HG03460 (cell line): ENCODE measurements around the gene MAP3K8.

Experiments
- ATAC-seq: cut with Tn5 transposase; IDR thresholded peaks from one replicate; pipeline ENCODE4 v1.9.1; 2021; ENCODE audit not compliant: unreplicated experiment

Gene MAP3K8

DNA sequence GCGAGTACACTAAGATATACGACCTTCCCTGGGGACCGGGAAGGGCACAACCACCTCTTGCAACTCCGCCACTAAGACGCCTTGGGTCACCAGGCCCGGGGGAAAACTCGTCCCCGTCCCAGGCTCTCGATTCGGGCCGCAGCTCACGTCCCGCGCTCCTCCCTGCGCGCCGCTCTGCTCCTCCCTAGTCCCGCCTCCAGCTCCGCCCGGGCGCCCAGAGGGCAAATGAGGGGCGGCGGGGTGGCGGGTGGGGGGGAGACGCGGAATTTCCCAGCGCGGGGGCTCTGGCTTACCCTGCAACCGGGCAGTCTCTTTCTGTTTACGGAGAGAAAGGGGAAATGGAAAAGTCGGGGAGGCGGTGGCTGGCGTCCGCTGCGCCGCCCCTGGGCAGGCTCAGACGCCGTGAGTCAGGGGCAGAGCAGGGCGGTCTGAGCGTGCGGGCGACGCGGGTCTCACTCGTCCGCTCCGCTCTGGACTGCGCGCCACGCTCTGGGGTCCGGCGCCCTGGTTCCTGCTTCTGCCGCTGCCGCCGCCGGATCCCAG, at the start of gene MAP3K8:
MAP3K8 (plus strand) TSS at position 455 of the 543 bp plus-strand sequence. CDS start 4,755 bp downstream, outside the sequence.
- ATAC-seq: peak; percentile 58

DNA sequence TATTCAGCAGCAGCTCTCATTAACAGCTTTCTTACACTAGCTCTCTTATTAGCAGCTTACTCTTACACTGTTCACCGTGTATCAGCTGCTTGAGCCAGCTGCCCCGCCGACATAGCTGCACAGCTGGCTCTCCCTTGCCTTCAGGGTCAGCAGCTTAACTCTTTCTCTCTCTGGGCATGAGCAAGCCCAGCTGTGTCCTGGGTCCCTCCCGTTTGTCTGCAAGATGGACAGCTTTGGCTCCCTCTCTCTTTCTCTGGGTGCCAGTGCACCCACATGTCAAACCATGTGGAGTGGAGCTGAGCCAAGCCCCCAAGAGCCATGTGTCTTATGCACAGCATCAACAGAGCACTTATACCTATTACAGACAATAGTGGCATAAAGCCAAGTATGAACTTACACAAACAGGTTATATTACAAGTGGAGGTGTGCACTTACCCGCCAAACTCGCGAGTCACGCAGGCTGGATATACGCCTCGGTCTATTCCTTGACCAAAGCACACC, 49.2 kb upstream of the MAP3K8 start:
- ATAC-seq: no peak

- ATAC-seq: no peak
Observed at GRCh38 chr10:30386801-30387588, 47.0 kb upstream of the MAP3K8 start.

GRCh38 chr10:30387646-30388243, 46.2 kb upstream of the MAP3K8 start:
- no peak for ATAC-seq

GRCh38 chr10:30389543-30389942, 44.4 kb upstream of the MAP3K8 start:
- ATAC-seq: no peak

- no peak for ATAC-seq
Observed at GRCh38 chr10:30390207-30390606, 43.8 kb upstream of the MAP3K8 start.

DNA sequence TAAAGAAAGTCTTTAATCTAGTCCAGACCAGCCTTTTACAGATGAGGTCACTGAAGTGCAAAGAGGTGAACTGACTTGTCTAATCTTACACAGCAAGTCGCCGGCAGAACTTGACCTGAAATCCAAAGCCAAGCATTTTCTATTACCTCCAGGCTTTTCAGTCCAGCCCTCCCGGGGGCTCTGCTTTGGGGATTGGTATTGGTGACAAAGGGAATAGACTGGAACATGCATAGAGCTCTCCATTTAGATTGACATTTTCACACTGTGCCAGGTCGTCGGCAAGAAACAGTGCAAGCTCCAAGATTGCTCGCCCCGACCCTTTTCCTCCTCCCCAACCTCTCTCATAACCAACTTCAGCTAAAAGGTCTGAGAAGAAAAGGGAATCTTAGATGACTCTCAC, 42.7 kb upstream of the MAP3K8 start:
- no peak for ATAC-seq

DNA sequence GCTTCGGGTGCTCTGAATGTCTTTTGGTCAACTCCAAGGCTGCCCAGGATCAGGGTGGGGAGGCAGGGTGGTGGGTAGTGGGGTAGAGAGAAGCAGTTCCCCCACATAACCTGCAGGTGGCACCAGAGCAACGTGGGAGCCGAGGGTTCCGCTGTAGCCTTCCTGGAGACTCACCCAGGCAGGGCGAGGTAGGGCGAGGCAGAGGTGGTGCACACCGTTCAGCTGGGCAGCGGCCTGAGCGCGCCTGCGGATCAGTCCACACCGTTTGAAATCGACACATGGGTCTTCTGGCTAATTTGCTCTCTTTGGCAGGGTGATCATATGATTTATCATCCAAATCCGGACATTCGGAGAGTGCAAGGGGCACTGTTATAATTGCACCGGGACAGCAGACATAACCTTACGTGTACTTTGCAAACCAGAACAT, 41.4 kb upstream of the MAP3K8 start:
- peak; percentile 64 for ATAC-seq

DNA sequence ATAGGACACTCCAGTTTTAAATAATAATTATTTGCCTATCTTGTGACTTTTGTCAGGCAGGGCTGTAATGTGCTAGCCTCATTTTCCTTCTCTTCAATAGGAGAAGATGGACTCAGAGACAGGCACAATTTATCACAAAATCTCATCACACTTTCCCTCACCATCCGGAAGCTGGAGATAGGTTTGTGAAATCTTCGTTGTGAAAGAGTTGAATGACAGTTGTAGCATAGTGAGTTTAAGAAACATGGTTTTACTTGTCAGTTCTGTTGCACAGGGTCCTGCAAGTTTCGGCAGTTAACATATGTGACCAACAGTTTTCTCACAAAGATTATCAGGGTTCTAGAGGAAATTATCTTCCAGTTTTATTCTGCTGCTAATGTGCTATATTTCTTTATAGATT, 37.7 kb upstream of the MAP3K8 start:
- no peak for ATAC-seq

DNA sequence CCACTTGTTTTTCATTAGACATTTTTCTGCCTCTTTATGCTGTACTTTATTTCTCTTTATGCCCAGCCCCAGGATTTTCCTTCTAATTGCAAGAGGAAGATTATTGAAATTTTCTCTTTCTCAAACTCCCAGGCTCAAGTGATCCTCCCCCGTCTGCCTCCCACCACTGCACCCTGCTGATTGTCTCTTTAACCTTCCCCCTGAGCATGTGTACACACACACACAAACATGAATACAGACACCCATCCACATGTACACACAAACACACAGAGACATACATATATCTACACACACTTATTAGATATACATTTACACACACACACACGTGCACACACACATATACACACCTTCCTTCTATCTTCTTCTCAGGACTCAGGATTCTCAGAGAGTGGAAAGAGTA, 37.3 kb upstream of the MAP3K8 start:
- ATAC-seq: no peak

DNA sequence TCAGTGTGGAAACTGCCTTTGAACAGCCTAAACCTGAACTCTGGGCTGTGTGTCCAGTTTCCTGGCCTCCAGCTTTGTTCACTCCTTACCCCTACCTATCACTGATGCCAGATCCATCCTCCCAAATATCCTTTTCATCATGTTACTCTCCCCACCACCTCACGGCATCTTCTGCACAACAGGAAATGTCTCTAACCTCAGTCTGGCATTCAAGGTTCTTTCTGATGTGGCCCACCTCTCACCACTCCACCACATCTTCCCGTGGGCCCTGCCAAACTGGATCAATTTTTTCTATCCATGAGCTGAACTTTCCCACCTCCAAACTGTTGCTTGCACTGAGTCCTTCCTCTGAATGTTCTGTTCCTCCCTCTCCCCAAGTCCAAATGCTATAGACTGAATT, 35.8 kb upstream of the MAP3K8 start:
- no peak for ATAC-seq

DNA sequence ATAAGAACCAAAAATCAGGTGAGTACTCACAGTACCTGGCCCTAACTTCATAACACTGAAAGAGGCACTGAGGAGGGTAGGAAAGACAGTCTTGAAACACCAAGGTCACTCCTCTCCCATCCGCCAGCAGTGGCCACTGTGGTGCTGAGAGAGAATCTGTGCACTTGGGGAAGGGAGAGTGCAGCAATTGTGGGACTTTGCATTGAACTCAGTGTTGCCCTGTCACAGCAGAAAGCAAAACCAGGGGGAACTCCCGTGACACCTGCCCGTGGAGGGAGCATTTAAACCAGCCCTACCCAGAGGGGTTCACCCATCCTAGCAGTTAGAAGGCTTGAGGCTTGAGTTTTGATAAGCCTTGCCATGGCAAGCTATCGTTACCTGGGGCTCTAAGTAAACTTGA, 35.2 kb upstream of the MAP3K8 start:
- ATAC-seq: peak; percentile 67

DNA sequence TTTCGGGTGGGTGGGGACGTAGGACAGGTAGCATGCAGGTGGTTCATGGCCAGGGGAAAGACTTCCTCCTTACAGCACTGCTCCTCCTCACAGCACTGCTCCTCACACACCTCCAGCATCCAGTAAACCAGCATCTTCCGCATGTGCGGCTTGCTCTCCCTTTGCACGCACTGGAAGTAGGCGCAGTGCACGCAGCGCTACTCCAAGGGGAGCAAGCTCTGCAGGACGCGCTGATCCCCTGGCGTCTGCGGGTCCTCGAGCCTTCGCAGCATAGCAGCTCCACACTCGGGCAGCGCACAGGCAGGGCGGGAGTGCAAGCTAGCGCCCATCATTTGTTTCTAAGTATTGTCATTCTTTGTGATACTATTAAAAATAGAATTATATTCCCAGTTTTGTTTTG, 30.5 kb upstream of the MAP3K8 start:
- ATAC-seq: no peak

DNA sequence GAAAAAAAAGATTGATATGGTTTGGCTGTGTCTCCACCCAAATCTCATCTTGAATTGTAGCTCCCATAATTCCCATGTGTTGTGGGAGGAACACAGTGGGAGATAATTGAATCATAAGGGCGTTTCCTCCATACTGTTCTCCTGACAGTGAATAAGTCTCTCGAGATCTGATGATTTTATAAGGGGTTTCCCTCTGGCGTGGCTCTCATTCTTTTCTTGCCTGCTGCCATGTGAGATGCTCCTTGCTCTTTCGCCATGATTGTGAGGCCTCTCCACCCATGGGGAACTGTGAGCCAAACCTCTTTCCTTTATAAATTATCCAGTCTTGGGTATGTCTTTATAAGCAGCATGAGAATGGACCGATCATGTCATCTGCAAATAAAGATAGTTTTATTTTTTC, 29.4 kb upstream of the MAP3K8 start:
- ATAC-seq: no peak

- no peak for ATAC-seq
Observed at GRCh38 chr10:30411263-30411662, 22.7 kb upstream of the MAP3K8 start.

GRCh38 chr10:30412901-30413300, 21.1 kb upstream of the MAP3K8 start:
- no peak for ATAC-seq

GRCh38 chr10:30413996-30414576, 19.9 kb upstream of the MAP3K8 start:
- ATAC-seq: no peak

DNA sequence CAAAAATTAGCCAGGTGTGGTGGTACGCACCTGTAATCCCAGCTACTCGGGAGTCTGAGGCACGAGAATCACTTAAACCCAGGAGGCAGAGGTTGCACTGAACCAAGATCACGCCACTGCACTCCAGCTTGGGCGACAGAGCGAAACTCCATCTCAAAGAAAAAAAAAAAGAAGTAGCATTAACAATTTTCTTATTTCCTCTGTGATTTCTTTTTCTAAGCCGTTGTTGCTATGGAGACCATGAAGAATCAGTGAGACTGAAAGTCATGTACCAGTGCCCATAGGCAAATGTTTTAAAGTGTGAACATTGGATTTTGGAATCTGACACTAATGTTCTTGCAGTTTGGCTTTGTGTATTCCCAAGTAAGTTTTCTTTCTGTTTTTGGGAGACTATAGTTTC, 18.4 kb upstream of the MAP3K8 start:
- no peak for ATAC-seq

DNA sequence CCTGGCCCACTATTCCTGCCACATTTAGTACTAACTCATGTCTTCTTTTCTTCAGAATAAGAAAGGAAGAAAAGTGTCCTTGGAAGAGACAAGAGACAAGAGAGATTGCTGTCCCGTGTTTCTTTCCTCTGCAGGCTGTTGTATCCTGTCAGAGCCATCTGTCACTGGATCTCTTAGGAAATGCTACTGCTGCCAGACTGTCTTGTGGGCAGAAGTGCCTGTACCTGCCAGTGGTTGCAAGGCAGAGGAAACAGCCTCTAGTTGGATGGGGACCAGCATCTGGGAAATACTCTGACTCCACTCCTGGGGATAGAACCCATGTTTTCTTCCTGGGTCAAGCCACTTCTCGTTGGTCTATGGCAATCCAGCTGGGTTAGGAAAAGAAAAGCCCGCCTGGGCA, 16.7 kb upstream of the MAP3K8 start:
- no peak for ATAC-seq

DNA sequence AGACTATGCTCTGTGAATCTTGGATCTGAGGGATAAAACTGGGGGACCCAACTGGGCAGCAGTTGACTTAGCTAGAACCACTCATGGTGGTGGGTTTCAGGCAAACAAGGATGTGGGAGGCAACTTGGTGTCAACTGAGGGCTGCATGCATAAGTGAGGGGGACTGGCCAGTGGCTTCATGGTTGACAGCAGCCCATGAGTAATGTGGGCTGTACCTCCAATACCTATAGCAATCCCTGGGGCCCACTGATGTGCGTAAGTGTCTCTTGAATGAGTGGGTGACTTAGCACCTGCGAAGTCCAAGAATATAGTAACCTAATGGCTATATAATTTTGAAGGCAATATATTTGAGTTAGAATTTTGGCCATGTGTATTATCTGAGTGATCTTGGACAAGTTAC, 13.7 kb upstream of the MAP3K8 start:
- ATAC-seq: peak; percentile 58

- no peak for ATAC-seq
Observed at GRCh38 chr10:30420766-30421165, 13.2 kb upstream of the MAP3K8 start.

GRCh38 chr10:30422151-30422695, 11.8 kb upstream of the MAP3K8 start:
- ATAC-seq: no peak
